Cardiac fibroblast (primary cell): ENCODE results near the gene PRIMPOL.

ENCODE experiments used
- DNase-seq, 2 donors: peaks; one replicate each; pipeline versions ENCODE4 v3.0.0 to v3.0.0-alpha.2; 2010; ENCODE audit warnings: low read depth in 2 of 2
- H3K4me3 ChIP-seq, 2 donors: replicated peaks in 1 of 2; 1 replicate in 1 of 2; 2 replicates in 1 of 2; pipeline ENCODE4 v1.5.1; 2011; ENCODE audit warnings: low read depth in 2 of 2, low read length in 2 of 2, mild to moderate bottlenecking in 2 of 2, moderate library complexity in 1 of 2
- CTCF ChIP-seq: IDR thresholded peaks from one replicate; pipeline ENCODE4 v1.5.1; 2011; ENCODE audit warnings: low read depth, mild to moderate bottlenecking, low read length, inconsistent platforms

The PRIMPOL gene

GRCh38 chr4:184643731-184644130 lies 5.8 kb upstream of the PRIMPOL start:
- H3K4me3 ChIP-seq: no peak overlapping the region
- DNase-seq: no peak
- TF ChIP-seq CTCF: no peak

GRCh38 chr4:184644553-184645307 lies 4.8 kb upstream of the PRIMPOL start:
- H3K4me3 ChIP-seq: no peak overlapping the region
- peak in 1 of 2 donors; percentile 47 for DNase-seq
- TF ChIP-seq CTCF: no peak

GRCh38 chr4:184645904-184646610 lies 3.5 kb upstream of the PRIMPOL start:
- no peak for DNase-seq
- no peak for TF ChIP-seq CTCF
- no peak overlapping the region for H3K4me3 ChIP-seq

GRCh38 chr4:184647266-184648053 lies 2.1 kb upstream of the PRIMPOL start:
- peak overlapping the region; percentile 73 to 85 for H3K4me3 ChIP-seq
- peak; percentile 34 to 52 for DNase-seq
- no peak for TF ChIP-seq CTCF

GRCh38 chr4:184648054-184648312 lies 1.6 kb upstream of the PRIMPOL start:
- no peak for TF ChIP-seq CTCF
- H3K4me3 ChIP-seq: peak overlapping the region; percentile 73 to 85
- DNase-seq: peak in 1 of 2 donors; percentile 16

- peak overlapping the region; percentile 73 to 85 for H3K4me3 ChIP-seq
- no peak for TF ChIP-seq CTCF
- peak; percentile 44 to 62 for DNase-seq
Measured at GRCh38 chr4:184648313-184649025, 1.1 kb upstream of the PRIMPOL start.
